Muscle of arm (tissue), 12 donors: ENCODE results near the gene CGGBP1. TPM values are rescaled to one million over a fixed set of nuclear protein-coding genes. Genes with fewer than 3 reads are reported as not detected.

Source experiments
- polyA plus RNA-seq, 12 donors: library from polyadenylated mRNA; unstranded; fragments of 120-200 nt; gene quantifications; one replicate each; pipeline ENCODE4 v1.2.1, GENCODE V29; 2013; ENCODE audit not compliant: insufficient read length in 12 of 12

Gene CGGBP1
- polyA plus RNA-seq, 12 donors, result 68.4 to 115 (median 91.2) TPM; not detected in 1

Other genes with a start within 250 kb of the CGGBP1 start
- 10 to 100 TPM in 10 of 12 donors, 1 to 10 TPM in 1, not detected in 1; 9.9 to 15.3 (median 12.7) TPM for gene ZNF654, start 250 bp upstream of the CGGBP1 start, polyA plus RNA-seq
- gene C3orf38, start 91.0 kb upstream of the CGGBP1 start, polyA plus RNA-seq, result 10 to 100 TPM in 11 of 12 donors, not detected in 1; 14.6 to 24.5 (median 20.2) TPM